Activated CD4-positive, alpha-beta memory T cell treated with anti-CD3 and anti-CD28 coated beads for 36 hours (primary cell): ENCODE data around the gene IGFN1. TPM values are rescaled to one million over a fixed set of nuclear protein-coding genes. Genes with fewer than 3 reads are reported as not detected.
"Not testable (repeated sequence)": the region's sequence is repeated elsewhere in the genome, so short reads cannot be mapped to it uniquely, and the experiment has no call there.

Experiments used
- CTCF ChIA-PET: fragments of 350-600 bp; sonication (Branson Sonifier 250); formaldehyde crosslinking; loops from one replicate; lab custom pipeline; 2021; ENCODE audit warnings: antibody characterized with exemption, inconsistent platforms; lab: Charles Lee
- POLR2A ChIA-PET: fragments of 350-600 bp; sonication (Branson Sonifier 250); formaldehyde crosslinking; loops from one replicate; lab custom pipeline; 2021; ENCODE audit warnings: antibody characterized with exemption; lab: Charles Lee
- DNase-seq: peaks from one replicate; pipeline ENCODE4 v3.0.0-alpha.2; 2020
- H3K27ac Mint-ChIP-seq: one replicate; pipeline ENCODE4 v1.8.0; 2021; ENCODE audit warnings: mixed read lengths
- H3K27me3 Mint-ChIP-seq: one replicate; pipeline ENCODE4 v1.8.0; 2021; ENCODE audit warnings: mixed read lengths
- H3K36me3 Mint-ChIP-seq: one replicate; pipeline ENCODE4 v1.8.0; 2021; ENCODE audit warnings: mixed read lengths
- H3K4me1 Mint-ChIP-seq: one replicate; pipeline ENCODE4 v1.8.0; 2021; ENCODE audit warnings: low read depth, mixed read lengths
- H3K4me3 Mint-ChIP-seq: one replicate; pipeline ENCODE4 v1.8.0; 2021; ENCODE audit warnings: mild to moderate bottlenecking, mixed read lengths
- H3K9me3 Mint-ChIP-seq: one replicate; pipeline ENCODE4 v1.8.0; 2021; ENCODE audit warnings: mixed read lengths
- intact Hi-C: fragments of 100-400 bp; cut with micrococcal nuclease; formaldehyde crosslinking; loops from one replicate; pipeline ENCODE4 v1.15.1; 2023
- total RNA-seq, 2 experiments: library from RNA; stranded (reverse); gene quantifications; one replicate each; pipeline ENCODE4 v1.2.3, GENCODE V29; 2021

IGFN1 gene
- total RNA-seq, 2 experiments from 2014 or later: not detected

GRCh38 chr1:201222125-201222524, 31.5 kb downstream of the IGFN1 start:
- H3K4me1 Mint-ChIP-seq: no peaks in the 10 kb centered on the region
- no peaks in the 10 kb centered on the region for H3K9me3 Mint-ChIP-seq
- DNase-seq: no peak
- intact Hi-C loops: loop anchor here (2.0 kb wide), 1 partner anchor 137 kb away; no protein-coding TSS in a partner anchor
- H3K4me3 Mint-ChIP-seq: no peak overlapping the region
- H3K27me3 Mint-ChIP-seq: no peaks in the 10 kb centered on the region
- H3K27ac Mint-ChIP-seq: no peak overlapping the region
- ChIA-PET CTCF (interaction anchor here (1.0 to 2.3 kb wide), 6 partner anchors 19 to 106 kb away, joined by 3 to 37 read pairs (median 4); no protein-coding TSS in a partner anchor), POLR2A (no interaction called here)
- no peaks in the 10 kb centered on the region for H3K36me3 Mint-ChIP-seq

- intact Hi-C loops: loop anchor here (1.0 to 2.0 kb wide), 3 partner anchors 53 to 139 kb away; no protein-coding TSS in a partner anchor
- Mint-ChIP-seq H3K4me3 (no peak overlapping the region), H3K9me3 (no peaks in the 10 kb centered on the region), H3K36me3 (no peaks in the 10 kb centered on the region), H3K4me1 (no peaks in the 10 kb centered on the region), H3K27me3 (peaks cover 1% of the 10 kb centered on the region), H3K27ac (no peak overlapping the region)
- DNase-seq: no peak
- ChIA-PET CTCF (interaction anchor here (0.6 to 2.3 kb wide), 8 partner anchors 9 to 244 kb away, joined by 3 to 37 read pairs (median 4); no protein-coding TSS in a partner anchor), POLR2A (no interaction called here)
Measured at GRCh38 chr1:201223852-201224665, 33.4 kb downstream of the IGFN1 start.

GRCh38 chr1:201224666-201225370, 34.2 kb downstream of the IGFN1 start:
- intact Hi-C loops: no loop called here
- POLR2A ChIA-PET: no interaction called here
- Mint-ChIP-seq H3K4me3 (no peak overlapping the region), H3K4me1 (no peaks in the 10 kb centered on the region), H3K27ac (no peak overlapping the region), H3K9me3 (no peaks in the 10 kb centered on the region), H3K27me3 (peaks cover 1% of the 10 kb centered on the region), H3K36me3 (no peaks in the 10 kb centered on the region)
- CTCF ChIA-PET: interaction anchor here (0.6 to 1.7 kb wide), 2 partner anchors 75 to 245 kb away, joined by 3 read pairs; no protein-coding TSS in a partner anchor
- no peak for DNase-seq

- Mint-ChIP-seq H3K36me3 (no peaks in the 10 kb centered on the region), H3K4me3 (no peak overlapping the region), H3K4me1 (no peaks in the 10 kb centered on the region), H3K27me3 (peaks cover 11% of the 10 kb centered on the region), H3K27ac (no peak overlapping the region), H3K9me3 (no peaks in the 10 kb centered on the region)
- intact Hi-C loops: no loop called here
- CTCF ChIA-PET: interaction anchor here (0.9 kb wide), 1 partner anchor 76 kb away, joined by 3 read pairs; no protein-coding TSS in a partner anchor
- POLR2A ChIA-PET: no interaction called here
- DNase-seq: peak; percentile 1
Measured at GRCh38 chr1:201226178-201226514, 35.5 kb downstream of the IGFN1 start.

- Mint-ChIP-seq H3K27ac (no peak overlapping the region), H3K4me1 (no peaks in the 10 kb centered on the region), H3K36me3 (no peaks in the 10 kb centered on the region), H3K27me3 (peaks cover 11% of the 10 kb centered on the region), H3K9me3 (no peaks in the 10 kb centered on the region), H3K4me3 (no peak overlapping the region)
- peak; percentile 6 for DNase-seq
- ChIA-PET POLR2A (no interaction called here), CTCF (interaction anchor here (0.9 to 1.3 kb wide), 2 partner anchors 77 to 141 kb away, joined by 3 to 4 read pairs; no protein-coding TSS in a partner anchor)
- intact Hi-C loops: no loop called here
Measured at GRCh38 chr1:201226859-201227488, 36.4 kb downstream of the IGFN1 start.

GRCh38 chr1:201228011-201228983, 37.7 kb downstream of the IGFN1 start:
- Mint-ChIP-seq H3K36me3 (peaks cover 1% of the 10 kb centered on the region), H3K27me3 (peaks cover 15% of the 10 kb centered on the region), H3K9me3 (peaks cover 6% of the 10 kb centered on the region), H3K4me3 (no peak overlapping the region), H3K4me1 (no peaks in the 10 kb centered on the region), H3K27ac (no peak overlapping the region)
- intact Hi-C loops: no loop called here
- ChIA-PET POLR2A (no interaction called here), CTCF (no interaction called here)
- peak; percentile 1 for DNase-seq

GRCh38 chr1:201229095-201229494, 38.5 kb downstream of the IGFN1 start:
- peaks cover 1% of the 10 kb centered on the region for H3K36me3 Mint-ChIP-seq
- H3K9me3 Mint-ChIP-seq: peaks cover 6% of the 10 kb centered on the region
- DNase-seq: peak; percentile 2
- intact Hi-C loops: no loop called here
- no peak overlapping the region for H3K4me3 Mint-ChIP-seq
- ChIA-PET CTCF (no interaction called here), POLR2A (no interaction called here)
- peaks cover 15% of the 10 kb centered on the region for H3K27me3 Mint-ChIP-seq
- H3K4me1 Mint-ChIP-seq: no peaks in the 10 kb centered on the region
- H3K27ac Mint-ChIP-seq: no peak overlapping the region

- intact Hi-C loops: no loop called here
- DNase-seq: no peak
- ChIA-PET CTCF (no interaction called here), POLR2A (no interaction called here)
- H3K9me3 Mint-ChIP-seq: peaks cover 6% of the 10 kb centered on the region
- H3K27me3 Mint-ChIP-seq: peaks cover 15% of the 10 kb centered on the region
- no peak overlapping the region for H3K4me3 Mint-ChIP-seq
- no peak overlapping the region for H3K27ac Mint-ChIP-seq
- no peaks in the 10 kb centered on the region for H3K4me1 Mint-ChIP-seq
- H3K36me3 Mint-ChIP-seq: peaks cover 1% of the 10 kb centered on the region
Measured at GRCh38 chr1:201229771-201230635, 39.4 kb downstream of the IGFN1 start.

- intact Hi-C loops: no loop called here
- Mint-ChIP-seq H3K4me3 (no peak overlapping the region), H3K27ac (no peak overlapping the region), H3K9me3 (peaks cover 6% of the 10 kb centered on the region), H3K27me3 (peaks cover 15% of the 10 kb centered on the region), H3K4me1 (no peaks in the 10 kb centered on the region), H3K36me3 (peaks cover 1% of the 10 kb centered on the region)
- POLR2A ChIA-PET: no interaction called here
- CTCF ChIA-PET: no interaction called here
- DNase-seq: no peak
Measured at GRCh38 chr1:201230676-201231075, 40.1 kb downstream of the IGFN1 start.

- CTCF ChIA-PET: not testable (repeated sequence)
Measured at GRCh38 chr1:201239646-201240045, 49.0 kb downstream of the IGFN1 start.

More at GRCh38 chr1:201239646-201240045, 49.0 kb downstream of the IGFN1 start:
- H3K27ac Mint-ChIP-seq, H3K4me1 Mint-ChIP-seq, POLR2A ChIA-PET, H3K36me3 Mint-ChIP-seq, H3K4me3 Mint-ChIP-seq, intact Hi-C loops, H3K9me3 Mint-ChIP-seq: not testable (repeated sequence)
- peak; percentile 3 for DNase-seq
- H3K27me3 Mint-ChIP-seq: peaks cover 12% of the 10 kb centered on the region
